Suprapubic skin (tissue), 4 donors: ENCODE results near the gene LATS2.

Experiments used
- EP300 ChIP-seq: sonication (generic); formaldehyde crosslinking; IDR thresholded peaks from one replicate; pipeline ENCODE4 v1.6.1; 2017; ENCODE audit warnings: antibody characterized with exemption
- POLR2A ChIP-seq, 2 donors: fragments of 450-650 bp; IDR thresholded peaks; one replicate each; pipeline ENCODE4 v1.6.1; 2017; ENCODE audit warnings: antibody characterized with exemption in 2 of 2, mild to moderate bottlenecking in 2 of 2, moderate library complexity in 2 of 2
- POLR2AphosphoS5 ChIP-seq, 3 donors: sonication (generic); formaldehyde crosslinking; IDR thresholded peaks; one replicate each; pipeline ENCODE4 v1.6.1; 2017; ENCODE audit warnings: antibody characterized with exemption in 3 of 3
- TF ChIP-seq, protein P1 (sequence below), 2 donors: fragments of 200-600 bp in 1 of 2; fragments of 450-650 bp in 1 of 2; sonication (generic) in 1 of 2; IDR thresholded peaks; one replicate each; pipeline ENCODE4 v1.5.1; 2016 to 2019; ENCODE audit warnings: antibody characterized with exemption in 2 of 2, mild to moderate bottlenecking in 1 of 2, moderate library complexity in 1 of 2

DNA sequence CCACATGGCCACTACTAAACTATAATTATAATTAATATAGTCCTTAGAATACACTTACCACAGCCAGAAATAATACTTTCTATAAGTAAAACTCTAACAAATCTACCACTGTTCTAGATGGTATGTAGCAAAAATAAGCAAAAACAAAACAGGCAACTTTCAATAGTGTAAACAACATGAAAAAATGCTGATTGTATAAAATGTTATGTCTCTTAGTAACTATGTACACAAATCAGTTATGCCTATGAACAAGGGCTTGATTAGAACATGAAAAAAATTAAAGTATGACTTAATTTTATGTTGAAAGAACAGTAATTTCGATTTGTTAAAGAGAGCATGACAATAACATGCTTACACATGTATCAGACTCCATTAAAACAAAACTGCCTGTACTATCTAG lies 60.7 kb downstream of the LATS2 start:
- TF ChIP-seq, protein P1, sequence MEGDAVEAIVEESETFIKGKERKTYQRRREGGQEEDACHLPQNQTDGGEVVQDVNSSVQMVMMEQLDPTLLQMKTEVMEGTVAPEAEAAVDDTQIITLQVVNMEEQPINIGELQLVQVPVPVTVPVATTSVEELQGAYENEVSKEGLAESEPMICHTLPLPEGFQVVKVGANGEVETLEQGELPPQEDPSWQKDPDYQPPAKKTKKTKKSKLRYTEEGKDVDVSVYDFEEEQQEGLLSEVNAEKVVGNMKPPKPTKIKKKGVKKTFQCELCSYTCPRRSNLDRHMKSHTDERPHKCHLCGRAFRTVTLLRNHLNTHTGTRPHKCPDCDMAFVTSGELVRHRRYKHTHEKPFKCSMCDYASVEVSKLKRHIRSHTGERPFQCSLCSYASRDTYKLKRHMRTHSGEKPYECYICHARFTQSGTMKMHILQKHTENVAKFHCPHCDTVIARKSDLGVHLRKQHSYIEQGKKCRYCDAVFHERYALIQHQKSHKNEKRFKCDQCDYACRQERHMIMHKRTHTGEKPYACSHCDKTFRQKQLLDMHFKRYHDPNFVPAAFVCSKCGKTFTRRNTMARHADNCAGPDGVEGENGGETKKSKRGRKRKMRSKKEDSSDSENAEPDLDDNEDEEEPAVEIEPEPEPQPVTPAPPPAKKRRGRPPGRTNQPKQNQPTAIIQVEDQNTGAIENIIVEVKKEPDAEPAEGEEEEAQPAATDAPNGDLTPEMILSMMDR (IDR thresholded peaks at IDR 0.05): no peak
- no peak for TF ChIP-seq POLR2A (IDR thresholded peaks at IDR 0.05)
- no peak for TF ChIP-seq POLR2AphosphoS5 (IDR thresholded peaks at IDR 0.05)
- TF ChIP-seq EP300: no peak
